ENCODE data around the gene TMF1.

DNA sequence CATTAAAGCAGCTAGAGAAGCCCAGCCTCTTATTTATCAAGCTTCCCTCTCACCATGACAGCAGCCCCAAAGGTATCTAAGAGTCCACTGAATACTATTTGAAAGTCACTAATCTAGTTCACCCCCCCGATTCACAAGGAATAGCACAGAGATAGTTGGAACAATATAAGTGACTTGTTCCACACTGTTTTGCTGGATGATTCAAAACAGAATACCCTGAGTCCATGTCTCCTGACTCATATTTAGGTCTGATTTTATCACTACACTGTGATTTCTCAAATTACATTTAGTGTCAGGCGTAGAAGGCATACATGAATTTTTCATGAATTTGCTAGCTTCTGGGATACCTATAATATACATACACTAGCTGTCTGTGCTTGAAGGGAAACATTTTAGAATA, 20.0 kb downstream of the TMF1 start:
- TF ChIP-seq, protein P1, sequence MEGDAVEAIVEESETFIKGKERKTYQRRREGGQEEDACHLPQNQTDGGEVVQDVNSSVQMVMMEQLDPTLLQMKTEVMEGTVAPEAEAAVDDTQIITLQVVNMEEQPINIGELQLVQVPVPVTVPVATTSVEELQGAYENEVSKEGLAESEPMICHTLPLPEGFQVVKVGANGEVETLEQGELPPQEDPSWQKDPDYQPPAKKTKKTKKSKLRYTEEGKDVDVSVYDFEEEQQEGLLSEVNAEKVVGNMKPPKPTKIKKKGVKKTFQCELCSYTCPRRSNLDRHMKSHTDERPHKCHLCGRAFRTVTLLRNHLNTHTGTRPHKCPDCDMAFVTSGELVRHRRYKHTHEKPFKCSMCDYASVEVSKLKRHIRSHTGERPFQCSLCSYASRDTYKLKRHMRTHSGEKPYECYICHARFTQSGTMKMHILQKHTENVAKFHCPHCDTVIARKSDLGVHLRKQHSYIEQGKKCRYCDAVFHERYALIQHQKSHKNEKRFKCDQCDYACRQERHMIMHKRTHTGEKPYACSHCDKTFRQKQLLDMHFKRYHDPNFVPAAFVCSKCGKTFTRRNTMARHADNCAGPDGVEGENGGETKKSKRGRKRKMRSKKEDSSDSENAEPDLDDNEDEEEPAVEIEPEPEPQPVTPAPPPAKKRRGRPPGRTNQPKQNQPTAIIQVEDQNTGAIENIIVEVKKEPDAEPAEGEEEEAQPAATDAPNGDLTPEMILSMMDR (IDR thresholded peaks at IDR 0.05), result no peak
- TF ChIP-seq EZH2phosphoT487 (IDR thresholded peaks at IDR 0.05), result no peak
